ENCODE results near the gene HBA2.
"Not testable (repeated sequence)": the region's sequence is repeated elsewhere in the genome, so short reads cannot be mapped to it uniquely, and the experiment has no call there.

The HBA2 gene

GRCh38 chr16:204046-204445, 31.4 kb downstream of the HBA2 start:
- FAIRE-seq = not testable (repeated sequence)

DNA sequence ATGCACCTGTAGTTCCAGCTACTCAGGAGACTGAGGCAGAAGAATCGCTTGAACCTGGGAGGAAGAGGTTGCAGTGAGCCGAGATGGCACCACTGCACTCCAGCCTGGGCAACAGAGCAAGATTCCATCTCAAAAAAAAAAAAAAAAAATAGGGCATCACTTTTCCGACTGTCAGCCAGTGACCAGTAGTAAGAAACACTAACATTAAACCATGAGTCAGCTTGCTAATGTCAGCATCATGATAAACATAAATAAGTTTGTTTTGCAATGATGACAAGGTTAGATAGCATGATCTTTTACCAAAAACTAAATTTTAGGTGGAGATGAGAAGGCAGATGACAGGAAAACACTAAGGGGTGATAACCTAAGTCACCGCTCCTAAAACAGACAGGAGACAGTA, 36.7 kb downstream of the HBA2 start:
- FAIRE-seq = not testable (repeated sequence)

DNA sequence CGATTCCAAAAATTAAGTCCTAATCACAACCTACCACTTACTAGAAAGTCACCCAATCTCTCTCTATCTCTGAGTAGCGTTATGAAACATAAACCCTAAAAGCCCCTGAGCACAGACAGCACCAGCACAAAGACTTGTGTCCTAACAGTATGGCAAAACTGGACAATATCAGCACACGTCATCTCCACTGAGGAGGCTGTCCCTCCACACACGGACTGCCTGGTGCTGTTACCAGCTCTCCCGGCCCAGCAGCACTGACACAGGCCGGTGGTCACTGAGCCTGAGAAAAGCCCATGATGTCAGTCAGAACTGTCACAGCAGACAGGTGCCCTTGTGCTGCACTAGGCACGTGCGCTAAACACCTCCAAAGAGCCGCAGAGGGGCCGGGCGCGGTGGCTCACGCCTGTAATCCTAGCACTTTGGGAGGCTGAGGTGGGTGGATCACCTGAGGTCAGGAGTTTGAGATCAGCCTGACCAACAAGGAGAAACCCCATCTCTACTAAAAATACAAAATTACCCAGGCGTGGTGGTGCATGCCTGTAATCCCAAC, 39.0 kb downstream of the HBA2 start:
- FAIRE-seq = not testable (repeated sequence)

GRCh38 chr16:212999-213398, 40.3 kb downstream of the HBA2 start:
- no peak for FAIRE-seq

DNA sequence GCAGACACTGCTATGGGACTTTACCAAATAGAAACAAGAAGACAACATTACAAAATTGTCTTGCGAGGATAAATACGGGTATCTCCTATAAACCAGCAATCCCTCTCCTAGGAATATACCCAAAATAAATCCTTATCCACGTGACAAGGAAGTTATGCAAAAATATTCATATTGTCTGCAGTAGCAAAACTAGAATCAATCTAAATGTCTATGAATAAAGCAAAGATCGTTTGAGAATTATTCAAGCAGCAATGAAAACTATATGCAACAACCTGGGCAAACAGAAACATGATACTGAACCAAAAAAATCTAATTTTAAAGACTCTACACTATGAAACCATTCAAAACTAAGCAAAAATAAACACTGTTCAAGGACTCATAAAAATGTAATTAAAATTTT, 47.3 kb downstream of the HBA2 start:
- no peak for FAIRE-seq
